ENCODE measurements around the gene RNF43.
"Not testable (repeated sequence)": the region's sequence is repeated elsewhere in the genome, so short reads cannot be mapped to it uniquely, and the experiment has no call there.

Gene RNF43

DNA sequence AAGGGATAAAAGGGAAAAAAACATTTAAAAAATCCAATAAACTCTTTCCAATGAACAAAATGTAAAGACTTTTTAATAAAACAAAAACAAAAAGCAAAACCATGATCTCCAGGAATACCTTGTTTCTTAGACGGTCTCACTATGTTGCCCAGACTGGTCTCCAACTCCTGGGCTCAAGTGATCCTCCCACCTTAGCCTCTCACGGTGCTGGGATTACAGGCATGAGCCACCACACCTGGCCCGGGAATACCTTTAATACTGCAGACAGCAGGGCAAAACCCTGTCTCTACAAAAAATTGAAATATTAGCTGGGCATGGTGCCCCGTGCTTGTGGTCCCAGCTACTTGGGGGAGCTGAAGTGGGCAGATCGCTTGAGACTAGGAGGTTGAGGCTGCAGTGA is 7.9 kb downstream of the RNF43 start:
- no peak for DNase-seq (ENCODE audit: low read depth)

GRCh38 chr17:58403311-58403710 is 14.0 kb downstream of the RNF43 start:
- no peak for DNase-seq (ENCODE audit: low read depth)

DNA sequence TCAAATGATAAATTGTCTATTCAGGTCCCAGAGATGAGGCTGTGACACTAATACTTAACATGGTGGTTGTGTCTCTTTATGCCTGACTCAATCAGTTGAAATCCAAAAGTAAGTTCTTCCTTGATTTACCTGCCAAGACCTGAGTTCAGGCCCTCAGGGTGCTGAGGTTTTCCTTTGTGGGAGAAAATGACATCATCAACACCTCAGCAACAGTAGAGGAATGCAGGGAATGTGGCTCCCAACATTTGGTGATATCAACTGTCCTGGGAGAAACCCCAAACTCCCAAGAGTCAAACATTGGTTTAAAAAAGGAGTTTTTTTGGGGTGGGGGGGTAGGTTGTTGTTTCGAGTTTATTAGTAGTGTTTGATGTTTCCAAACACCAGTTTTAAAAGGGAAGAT is 14.7 kb downstream of the RNF43 start:
- no peak for DNase-seq (ENCODE audit: low read depth)

DNA sequence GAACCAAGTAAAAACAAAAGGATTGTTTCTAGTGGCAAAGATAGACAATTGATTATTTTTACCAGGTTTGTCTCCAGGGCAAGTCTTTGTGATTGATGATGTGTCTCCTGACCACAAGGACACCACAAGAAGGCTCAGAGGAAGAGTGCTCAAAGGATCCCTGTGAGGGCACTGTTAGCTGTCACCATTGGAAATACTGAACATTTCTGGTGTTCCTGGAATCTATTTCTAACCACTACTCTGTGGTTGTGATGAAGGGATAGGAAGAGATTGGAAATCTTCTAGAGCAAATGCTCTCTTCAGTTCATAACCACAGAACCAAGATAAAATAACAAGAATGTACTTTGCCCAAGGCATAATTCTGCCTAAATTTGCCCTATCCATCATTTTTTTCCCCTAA is 15.3 kb downstream of the RNF43 start:
- no peak for DNase-seq (ENCODE audit: low read depth)

- DNase-seq (ENCODE audit: low read depth), result no peak
These were observed 16.0 kb downstream of the RNF43 start for GRCh38 chr17:58401287-58401686.

DNA sequence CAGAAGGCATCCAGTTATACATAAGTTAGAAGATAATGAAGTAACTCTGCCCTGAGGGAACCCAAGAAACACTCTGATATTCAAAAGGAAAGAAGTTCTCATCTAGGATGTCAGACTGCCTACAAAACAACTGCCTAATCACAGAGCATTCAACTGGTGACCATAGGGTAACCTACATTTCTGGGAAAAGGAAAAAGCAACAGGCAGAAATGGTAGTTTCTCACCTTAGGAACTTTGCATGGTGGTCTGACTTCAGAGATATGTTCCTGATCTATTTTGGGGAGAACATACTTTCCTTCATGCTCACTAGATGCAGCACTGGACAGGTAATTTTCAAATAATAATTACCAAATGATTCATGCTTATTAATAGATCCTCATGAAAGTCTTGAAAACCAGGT is 16.5 kb downstream of the RNF43 start:
- no peak for DNase-seq (ENCODE audit: low read depth)

DNA sequence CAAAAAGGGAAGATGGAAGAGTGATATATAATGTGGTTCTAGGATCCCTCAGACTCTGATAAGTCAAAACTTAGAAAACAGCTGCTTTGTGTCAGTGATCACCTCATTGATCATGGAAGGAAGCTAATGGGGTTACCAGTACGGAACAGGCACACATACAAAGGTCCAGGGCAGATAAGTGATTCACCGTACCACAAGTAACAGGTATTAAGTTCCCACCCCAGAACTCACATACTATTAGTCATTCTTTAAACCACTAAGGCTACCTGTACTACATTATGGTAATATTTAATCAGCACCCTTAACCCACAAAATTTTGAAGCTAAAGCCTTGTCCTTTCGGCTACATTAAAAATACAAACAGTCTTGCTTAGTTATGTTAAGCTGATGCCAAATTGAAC is 17.4 kb downstream of the RNF43 start:
- no peak for DNase-seq (ENCODE audit: low read depth)

- DNase-seq (ENCODE audit: low read depth), result no peak
These were observed 18.6 kb downstream of the RNF43 start for GRCh38 chr17:58398574-58399266.

DNA sequence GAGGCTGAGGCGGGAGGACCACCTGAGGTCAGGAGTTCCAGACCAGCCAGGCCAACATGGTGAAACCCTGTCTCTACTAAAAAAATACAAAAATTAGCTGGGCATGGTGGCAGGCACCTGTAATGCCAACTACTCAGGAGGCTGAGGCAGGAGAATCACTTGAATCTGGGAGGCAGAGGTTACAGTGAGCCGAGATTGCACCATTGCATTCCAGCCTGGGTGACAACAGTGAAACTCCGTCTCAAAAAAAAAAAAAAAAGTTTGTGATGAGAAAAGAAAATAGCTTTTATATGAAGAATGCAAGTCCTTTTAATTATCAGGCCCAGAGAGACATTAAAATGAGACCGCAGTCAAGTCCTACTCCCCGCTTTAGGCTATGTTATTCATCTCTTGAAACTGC is 19.9 kb downstream of the RNF43 start:
- not testable (repeated sequence) for DNase-seq (ENCODE audit: low read depth)

GRCh38 chr17:58396173-58396572 is 21.2 kb downstream of the RNF43 start:
- DNase-seq (ENCODE audit: low read depth), result no peak

- no peak for DNase-seq (ENCODE audit: low read depth)
These were observed 22.7 kb downstream of the RNF43 start for GRCh38 chr17:58394534-58395223.

DNA sequence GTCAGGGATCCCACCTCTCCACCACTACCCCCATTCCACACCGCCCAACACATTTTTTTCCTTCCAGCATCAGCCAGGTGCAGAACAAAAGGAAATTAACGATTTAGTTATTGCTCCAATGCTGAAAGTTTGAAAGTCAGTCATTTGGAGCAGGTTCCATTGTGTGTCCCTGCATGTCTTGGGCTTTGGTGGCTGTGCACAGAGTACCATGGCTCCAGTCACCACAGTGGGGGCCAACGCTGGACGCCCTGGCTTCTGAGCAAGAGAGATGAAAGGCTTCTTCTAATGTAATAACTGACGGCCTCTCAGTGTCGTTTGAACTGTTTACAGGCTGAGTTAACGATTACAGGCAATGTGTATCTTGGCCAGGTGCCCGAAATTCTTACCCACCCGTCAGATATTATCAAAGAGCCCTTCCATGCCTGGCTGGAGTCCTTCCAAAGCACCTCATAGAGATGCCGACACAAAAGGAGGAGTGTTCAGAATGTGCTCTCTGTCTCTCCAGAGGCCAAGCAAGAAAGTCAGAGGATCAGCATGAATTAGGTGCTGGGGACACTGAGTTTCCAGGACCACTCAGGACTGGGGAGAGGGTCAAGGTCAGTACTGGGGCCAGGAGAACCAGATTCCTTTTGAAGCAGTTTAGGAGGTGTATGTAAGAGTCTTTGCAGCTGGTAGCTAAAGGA is 25.9 kb downstream of the RNF43 start:
- DNase-seq (ENCODE audit: low read depth), result no peak

DNA sequence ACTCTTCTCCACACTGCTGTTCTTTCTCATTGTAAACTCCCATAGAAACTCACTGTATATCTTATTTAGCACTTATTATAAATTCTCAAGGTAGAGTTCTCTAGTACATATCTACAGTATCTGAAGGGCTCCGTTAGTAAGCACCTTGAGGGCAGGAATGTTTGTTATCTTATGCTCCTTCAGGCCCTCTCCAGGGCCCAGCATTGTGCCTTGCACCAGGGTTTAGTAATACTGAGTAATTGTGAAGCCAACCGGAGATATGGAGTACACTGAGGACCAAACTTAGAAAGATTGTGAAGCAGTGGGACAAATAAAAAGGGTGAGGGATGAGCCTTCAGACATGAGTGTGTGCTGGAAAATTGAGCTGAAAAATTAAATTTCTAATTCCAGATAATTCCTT is 26.4 kb downstream of the RNF43 start:
- no peak for DNase-seq (ENCODE audit: low read depth)

DNA sequence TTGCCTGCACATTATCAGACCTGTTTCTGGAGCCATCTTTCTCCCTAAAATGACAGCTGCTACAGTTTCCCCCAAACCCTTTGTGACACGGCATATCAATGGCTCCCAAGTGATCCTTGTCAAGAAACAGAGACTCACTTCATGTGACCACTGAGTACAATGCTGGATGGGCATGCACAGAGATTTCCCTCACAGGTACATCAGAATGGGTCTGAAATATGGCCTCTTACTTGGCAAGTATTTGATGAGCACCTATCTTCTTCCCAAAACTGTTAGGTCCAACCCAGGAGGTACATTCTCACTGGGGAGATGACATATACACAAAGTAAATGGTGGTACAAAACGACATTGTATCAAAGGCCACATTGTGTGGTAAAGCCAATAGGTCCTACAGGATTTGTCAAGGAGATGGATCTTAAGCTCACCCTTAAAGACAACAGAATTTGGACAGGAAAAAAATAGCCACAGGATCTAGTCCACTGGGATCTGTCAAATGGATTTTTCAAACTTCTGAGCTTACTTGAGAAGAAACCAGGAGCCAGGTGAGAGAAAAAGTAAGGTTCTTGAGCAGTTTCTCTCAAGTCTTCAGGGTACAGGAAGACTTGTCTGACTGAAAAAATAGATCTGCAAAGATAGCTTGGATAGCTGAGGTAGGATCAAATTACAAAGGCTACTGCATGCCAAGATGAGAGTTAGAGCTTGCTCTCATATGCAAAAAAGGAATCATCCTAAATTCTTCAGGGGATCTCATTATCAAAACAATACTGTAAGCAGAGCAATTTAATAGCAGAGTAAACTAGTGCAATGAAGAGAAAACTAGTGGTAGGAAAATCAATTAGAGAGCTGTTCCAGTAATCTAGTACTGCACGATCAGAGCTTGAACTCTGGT is 28.8 kb downstream of the RNF43 start:
- DNase-seq (ENCODE audit: low read depth), result no peak

- DNase-seq (ENCODE audit: low read depth), result no peak
These were observed 29.5 kb downstream of the RNF43 start for GRCh38 chr17:58387834-58388233.

GRCh38 chr17:58386708-58387107 is 30.6 kb downstream of the RNF43 start:
- DNase-seq (ENCODE audit: low read depth), result no peak

- DNase-seq (ENCODE audit: low read depth), result no peak
These were observed 31.9 kb downstream of the RNF43 start for GRCh38 chr17:58385359-58385899.

DNA sequence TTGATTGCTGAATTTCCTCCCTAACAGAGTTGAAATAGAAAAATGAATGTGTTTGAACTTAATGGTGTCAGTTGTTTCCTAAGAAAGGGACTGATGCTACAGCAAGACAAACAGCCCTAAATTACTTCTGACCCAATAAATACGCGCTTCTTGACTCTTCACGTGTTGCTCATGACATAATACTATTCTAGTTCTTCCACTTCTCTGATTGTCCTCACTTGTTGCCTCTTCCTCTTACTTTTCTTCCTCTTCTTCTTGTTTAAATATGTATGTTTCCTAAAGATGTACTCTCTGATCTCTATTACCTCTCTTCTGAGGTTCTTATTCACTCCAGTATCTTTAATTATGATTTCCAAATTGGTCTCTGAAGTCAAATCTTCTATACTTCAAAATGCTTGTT is 32.4 kb downstream of the RNF43 start:
- DNase-seq (ENCODE audit: low read depth), result no peak

DNA sequence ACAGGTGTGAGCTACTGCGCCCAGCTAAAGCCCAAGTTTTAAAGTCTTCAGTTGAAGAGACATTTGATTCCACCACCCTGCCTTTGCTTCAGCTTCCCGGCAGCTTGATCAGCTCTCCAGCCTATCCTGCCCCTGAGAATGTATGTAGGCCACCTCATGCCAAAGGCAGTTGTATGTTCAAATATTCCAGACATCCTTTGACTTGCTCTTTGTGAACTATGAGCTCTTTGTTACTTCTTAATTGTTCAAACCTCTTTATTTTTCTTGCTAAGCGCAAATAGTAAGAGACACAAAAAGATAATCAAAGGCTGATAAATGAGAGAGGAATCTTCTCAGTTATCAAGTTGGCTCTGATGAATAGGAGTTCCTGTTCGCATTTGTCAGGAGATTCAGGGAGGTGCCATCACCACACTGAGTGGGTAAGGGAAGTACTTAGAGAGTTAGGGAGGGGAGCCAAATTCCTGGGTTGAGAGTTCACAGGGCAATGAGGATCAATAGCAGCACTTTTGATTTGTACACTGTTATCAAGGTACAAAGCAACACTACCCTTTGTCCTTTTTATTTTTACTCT is 33.4 kb downstream of the RNF43 start:
- no peak for DNase-seq (ENCODE audit: low read depth)

- DNase-seq (ENCODE audit: low read depth), result no peak
These were observed 34.5 kb downstream of the RNF43 start for GRCh38 chr17:58382872-58383242.

- no peak for DNase-seq (ENCODE audit: low read depth)
These were observed 35.0 kb downstream of the RNF43 start for GRCh38 chr17:58382108-58382871.
